B cell (primary cell): ENCODE measurements around the gene CCHCR1. TPM values are rescaled to one million over a fixed set of nuclear protein-coding genes. Genes with fewer than 3 reads are reported as not detected.

ENCODE experiments used
- ATAC-seq: fragments of 200-7000 bp; cut with Tn5 transposase; one replicate; pipeline ENCODE4 v1.10.0; 2021; ENCODE audit warnings: low read depth, mild to moderate bottlenecking, moderate number of reproducible peaks, moderate library complexity
- CTCF ChIA-PET: fragments of 350-600 bp; sonication (Branson Sonifier 250); formaldehyde crosslinking; loops from one replicate; lab custom pipeline; 2021; ENCODE audit warnings: antibody characterized with exemption, inconsistent platforms; lab: Charles Lee
- POLR2A ChIA-PET: fragments of 350-600 bp; sonication (Branson Sonifier 250); formaldehyde crosslinking; loops from one replicate; lab custom pipeline; 2021; ENCODE audit warnings: antibody characterized with exemption; lab: Charles Lee
- DNase-seq: peaks from one replicate; pipeline ENCODE4 v3.0.0; 2013
- H2AFZ ChIP-seq: 2 replicates; pipeline ENCODE4 v1.6.1; 2012; ENCODE audit warnings: mild to moderate bottlenecking, low read depth, low read length; ENCODE audit not compliant: insufficient read depth, poor library complexity, severe bottlenecking
- H3K27ac ChIP-seq, 2 donors: 1 replicate in 1 of 2; 2 replicates in 1 of 2; pipeline ENCODE4 v1.5.1; 2012 to 2013; ENCODE audit warnings: low read length in 2 of 2, mild to moderate bottlenecking in 2 of 2, moderate library complexity in 1 of 2
- H3K27me3 ChIP-seq, 4 experiments: fragments of 200-600 bp in 1 of 4; sonication (generic) in 1 of 4; replicated peaks in 1 of 4; 1 replicate in 2 of 4; 2 replicates in 2 of 4; pipeline versions ENCODE4 v1.6.1 to v1.7.0; 2013 to 2016; ENCODE audit warnings: low read length in 3 of 4, mild to moderate bottlenecking in 2 of 4, mixed read lengths in 1 of 4, moderate library complexity in 1 of 4; ENCODE audit not compliant: insufficient read depth in 4 of 4, control insufficient read depth in 3 of 4; ENCODE audit errors: control extremely low read depth in 1 of 4
- H3K36me3 ChIP-seq, 2 experiments: replicated peaks in 1 of 2; 1 replicate in 1 of 2; 2 replicates in 1 of 2; pipeline versions ENCODE4 v1.6.1 to v1.7.1; 2013; ENCODE audit warnings: low read length in 1 of 2; ENCODE audit not compliant: insufficient read depth in 2 of 2, control insufficient read depth in 1 of 2; ENCODE audit errors: control extremely low read depth in 1 of 2, extremely low read depth in 1 of 2
- H3K4me1 ChIP-seq, 2 donors: fragments of 200-600 bp in 1 of 2; sonication (generic) in 1 of 2; 1 replicate in 1 of 2; 2 replicates in 1 of 2; pipeline versions ENCODE4 v1.5.1 to v1.6.1; 2013 to 2017; ENCODE audit warnings: low read length in 2 of 2; ENCODE audit not compliant: control insufficient read depth in 2 of 2, insufficient read depth in 2 of 2
- H3K4me2 ChIP-seq: replicated peaks from 2 replicates; pipeline ENCODE3; 2012; ENCODE audit warnings: mild to moderate bottlenecking, low read depth, low read length; ENCODE audit not compliant: poor library complexity, severe bottlenecking
- H3K4me3 ChIP-seq, 5 experiments: fragments of 200-600 bp in 1 of 5; sonication (generic) in 1 of 5; 1 replicate in 3 of 5; 2 replicates in 2 of 5; pipeline versions ENCODE4 v1.5.1 to v1.7.0; 2011 to 2016; ENCODE audit warnings: low read length in 4 of 5, mild to moderate bottlenecking in 4 of 5, low read depth in 2 of 5, control low read depth in 1 of 5, moderate library complexity in 1 of 5; ENCODE audit not compliant: insufficient read depth in 1 of 5; ENCODE audit errors: control extremely low read depth in 1 of 5, extremely low read depth in 1 of 5
- H3K79me2 ChIP-seq: fragments of 200-600 bp; sonication (generic); one replicate; pipeline ENCODE4 v1.6.0; 2016; ENCODE audit warnings: low read length; ENCODE audit not compliant: control insufficient read depth, insufficient read depth
- H3K9ac ChIP-seq: fragments of 200-600 bp; sonication (generic); 2 replicates; pipeline ENCODE4 v1.6.1; 2017; ENCODE audit warnings: mild to moderate bottlenecking, low read length, moderate library complexity
- H3K9me3 ChIP-seq, 3 donors: one replicate each; pipeline versions ENCODE4 v1.6.1 to v1.7.1; 2013; ENCODE audit warnings: low read length in 2 of 3; ENCODE audit not compliant: control insufficient read depth in 2 of 3, insufficient read depth in 1 of 3; ENCODE audit errors: control extremely low read depth in 1 of 3
- H4K20me1 ChIP-seq: 2 replicates; pipeline ENCODE4 v1.6.0; 2012; ENCODE audit warnings: mild to moderate bottlenecking, low read length; ENCODE audit not compliant: insufficient read depth, control insufficient read depth, poor library complexity, severe bottlenecking
- H3K27ac Mint-ChIP-seq: one replicate; pipeline ENCODE4 v1.8.0; 2021; ENCODE audit warnings: mixed read lengths
- H3K27me3 Mint-ChIP-seq: one replicate; pipeline ENCODE4 v1.8.0; 2021; ENCODE audit warnings: mixed read lengths
- H3K4me1 Mint-ChIP-seq: one replicate; pipeline ENCODE4 v1.8.0; 2021; ENCODE audit warnings: mixed read lengths
- H3K4me3 Mint-ChIP-seq: one replicate; pipeline ENCODE4 v1.8.0; 2021; ENCODE audit warnings: mixed read lengths
- H3K9me3 Mint-ChIP-seq: one replicate; pipeline ENCODE4 v1.8.0; 2022; ENCODE audit warnings: mixed read lengths; ENCODE audit not compliant: insufficient read depth
- CTCF ChIP-seq: fragments of 200-600 bp; IDR thresholded peaks from one replicate; pipeline ENCODE4 v1.8.0; 2022; ENCODE audit warnings: antibody characterized with exemption, mild to moderate bottlenecking
- EZH2 ChIP-seq: IDR thresholded peaks from 2 replicates; pipeline ENCODE4 v1.6.1; 2012; ENCODE audit warnings: borderline replicate concordance, low read depth, mild to moderate bottlenecking, moderate library complexity, low read length; ENCODE audit not compliant: insufficient read depth, poor library complexity, severe bottlenecking
- WGBS: methylation state at CpG from one replicate; pipeline ENCODE4 v1.1.5; 2013; ENCODE audit warnings: missing lambda C conversion rate; ENCODE audit not compliant: insufficient coverage; 5-methylcytosine and 5-hydroxymethylcytosine counted together
- intact Hi-C: fragments of 100-400 bp; cut with micrococcal nuclease; formaldehyde crosslinking; loops from one replicate; pipeline ENCODE4 v1.10.0; 2022
- polyA plus RNA-seq: library from polyadenylated mRNA; depleted of rRNA; stranded (reverse); fragments of >200 nt; gene quantifications from 2 replicates; pipeline ENCODE4 v1.2.3, GENCODE V29; 2012
- total RNA-seq, 2 donors: library from RNA; stranded (reverse); fragments of 120-200 nt in 1 of 2; gene quantifications; 1 replicate in 1 of 2; 2 replicates in 1 of 2; pipeline versions ENCODE4 v1.2.3 to v1.2.4, GENCODE V29; 2013 to 2022

Gene CCHCR1
- total and polyA plus RNA-seq, 2 donors (not counting 1 experiment from before 2014, with no cell fraction given) = 17.0 to 34.7 TPM

GRCh38 chr6:31140643-31141042 is 17.0 kb downstream of the CCHCR1 start:
- POLR2A ChIA-PET = no interaction called here
- Histone ChIP-seq H3K27ac (no peak overlapping the region), H4K20me1 (no peaks in the 10 kb centered on the region), H3K4me3 (no peak overlapping the region), H3K79me2 (no peaks in the 10 kb centered on the region), H3K36me3 (peaks cover 0 to 13% of the 10 kb centered on the region in 2 experiments), H2AFZ (no peak overlapping the region), H3K9me3 (no peaks in the 10 kb centered on the region), H3K9ac (no peak overlapping the region), H3K4me1 (peaks cover 5 to 6% of the 10 kb centered on the region in 2 donors), H3K4me2 (no peak overlapping the region), H3K27me3 (no peaks in the 10 kb centered on the region)
- Mint-ChIP-seq H3K27me3 (peaks cover 4% of the 10 kb centered on the region), H3K27ac (no peak overlapping the region), H3K9me3 (no peaks in the 10 kb centered on the region), H3K4me3 (no peak overlapping the region), H3K4me1 (peaks cover 4% of the 10 kb centered on the region)
- TF ChIP-seq CTCF = no peak
- TF ChIP-seq EZH2 = no peak
- DNase-seq = no peak
- CTCF ChIA-PET = interaction anchor here (0.7 to 4.4 kb wide), 3 partner anchors 52 to 298 kb away, joined by 3 to 58 read pairs (median 9); no protein-coding TSS in a partner anchor
- 94% methylated on average over 15 of the region's 15 CpGs for WGBS
- no peak for ATAC-seq
- intact Hi-C loops = no loop called here

- no peak for DNase-seq
- no peaks in the 10 kb centered on the region for H3K9me3 ChIP-seq
- Mint-ChIP-seq H3K4me1 (peaks cover 4% of the 10 kb centered on the region), H3K27me3 (peaks cover 4% of the 10 kb centered on the region), H3K4me3 (no peak overlapping the region), H3K9me3 (no peaks in the 10 kb centered on the region), H3K27ac (no peak overlapping the region)
- 85% methylated on average over 4 of the region's 4 CpGs for WGBS
- no peaks in the 10 kb centered on the region for H3K79me2 ChIP-seq
- H3K27me3 ChIP-seq = no peaks in the 10 kb centered on the region
- H3K4me3 ChIP-seq = no peak overlapping the region
- intact Hi-C loops = no loop called here
- peaks cover 0 to 13% of the 10 kb centered on the region in 2 experiments for H3K36me3 ChIP-seq
- H3K27ac ChIP-seq = no peak overlapping the region
- H2AFZ ChIP-seq = no peak overlapping the region
- CTCF ChIA-PET = interaction anchor here (0.6 to 10.4 kb wide), 5 partner anchors 12 to 483 kb away, joined by 3 to 133 read pairs (median 4); no protein-coding TSS in a partner anchor
- POLR2A ChIA-PET = no interaction called here
- no peak for TF ChIP-seq CTCF
- no peak for TF ChIP-seq EZH2
- no peak overlapping the region for H3K4me2 ChIP-seq
- no peak for ATAC-seq
- H3K4me1 ChIP-seq = peaks cover 5 to 6% of the 10 kb centered on the region in 2 donors
- no peak overlapping the region for H3K9ac ChIP-seq
- H4K20me1 ChIP-seq = no peaks in the 10 kb centered on the region
Observed at GRCh38 chr6:31139599-31139998, 18.0 kb downstream of the CCHCR1 start.
